Hepatocyte (in vitro differentiated cells): ENCODE data around the gene EPHB6.

Source experiments
- CTCF ChIP-seq: fragments of 200-600 bp; sonication (generic); IDR thresholded peaks from 2 replicates; pipeline ENCODE4 v1.5.1; 2016; ENCODE audit warnings: antibody characterized with exemption, mild to moderate bottlenecking; ENCODE audit not compliant: poor library complexity
- EZH2 ChIP-seq: fragments of 200-600 bp; sonication (generic); IDR thresholded peaks from 2 replicates; pipeline ENCODE4 v1.6.1; 2016; ENCODE audit warnings: antibody characterized with exemption, mild to moderate bottlenecking, borderline replicate concordance
- EZH2phosphoT487 ChIP-seq: fragments of 200-600 bp; sonication (generic); IDR thresholded peaks from one replicate; pipeline ENCODE4 v1.6.1; 2018; ENCODE audit warnings: antibody characterized with exemption, mild to moderate bottlenecking, low read depth, moderate library complexity; ENCODE audit not compliant: unreplicated experiment, severe bottlenecking

GRCh38 chr7:142812437-142813215 lies 42.2 kb upstream of the EPHB6 start:
- TF ChIP-seq CTCF (no peak), EZH2phosphoT487 (no peak), EZH2 (no peak)
